ENCODE data around the gene GXYLT1. TPM values are rescaled to one million over a fixed set of nuclear protein-coding genes. Genes with fewer than 3 reads are reported as not detected.

The GXYLT1 gene
- total and polyA plus RNA-seq, 9 of the 15 experiments (the other 6 are each of a cell fraction or from before 2014, with no cell fraction given): 1.4 to 9.3 (median 5.5) TPM

DNA sequence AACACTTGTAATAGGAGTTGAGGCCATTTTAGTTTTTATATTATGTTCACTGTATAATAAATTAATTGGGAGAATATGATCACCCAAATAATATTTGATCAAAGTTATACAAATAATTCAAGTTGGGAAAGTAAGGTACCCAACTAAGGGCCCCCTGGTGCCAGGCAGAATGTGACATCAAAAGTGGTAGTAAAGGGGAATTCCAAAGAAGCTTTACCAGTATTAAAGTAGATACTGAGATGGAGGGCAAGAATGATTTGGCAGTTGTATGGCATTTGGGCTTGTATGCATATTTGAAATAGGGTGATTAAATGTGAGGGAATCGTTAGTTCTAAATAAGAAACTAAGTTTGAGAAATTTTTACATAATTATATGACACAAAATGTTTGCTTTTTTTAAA is 17.7 kb downstream of the GXYLT1 start:
- Histone ChIP-seq H3K9me3 (replicated peaks; ENCODE audit: control insufficient read depth, insufficient read depth, low read depth, low read length) (no peaks in the 10 kb centered on the region), H4K20me1 (replicated peaks; ENCODE audit: control insufficient read depth, insufficient read depth, low read length) (no peaks in the 10 kb centered on the region), H3K9me1 (ENCODE audit: control insufficient read depth, insufficient read depth, low read length) (no peaks in the 10 kb centered on the region), H3K79me2 (ENCODE audit: control insufficient read depth, insufficient read depth, low read length) (peaks cover 3% of the 10 kb centered on the region; the same call in 1 of the 3 replicates), H3K4me3 (no peak overlapping the region), H3K4me2 (ENCODE audit: insufficient read depth, low read length) (no peak overlapping the region), H3K27ac (ENCODE audit: extremely low read depth, low read depth, low read length) (no peak overlapping the region), H3K27me3 (ENCODE audit: control insufficient read depth in 2 of 2, insufficient read depth in 2 of 2, low read length in 2 of 2) (no peaks in the 10 kb centered on the region), H3K36me3 (ENCODE audit: control insufficient read depth, insufficient read depth, low read length) (no peaks in the 10 kb centered on the region), H3K9ac (ENCODE audit: insufficient read depth in 1 of 2, low read depth in 2 of 2, low read length in 2 of 2) (no peak overlapping the region), H3K4me1 (replicated peaks in 1 of 2; ENCODE audit: control insufficient read depth in 2 of 2, insufficient read depth in 2 of 2, low read length in 2 of 2) (peaks cover 0 to 2% of the 10 kb centered on the region in 2 experiments; a peak in 3 of 5 replicates), H2AFZ (ENCODE audit: low read depth, low read length) (no peak overlapping the region)
- in situ Hi-C loops (cut with MboI) (loop anchor here (25.0 kb wide), 1 partner anchor 435 kb away; no protein-coding TSS in a partner anchor), intact Hi-C loops (cut with micrococcal nuclease) (loop anchor here (5.0 kb wide), 1 partner anchor 440 kb away; no protein-coding TSS in a partner anchor)
- DNase-seq (ENCODE audit: extremely low read depth in 1 of 4, low spot score in 3 of 4) (no peak), ATAC-seq (no peak), FAIRE-seq (no peak)
- no TSS peak for BruUV-seq (replicated peaks)
- WGBS (ENCODE audit: insufficient coverage, low coverage, missing lambda C conversion rate): 92% methylated on average over 1 of the region's 1 CpG
- ChIA-PET CTCF (ENCODE audit: low intra/inter-chr PET ratio) (no interaction called here), POLR2A (interaction anchor here (1.4 kb wide), 1 partner anchor 8 kb away, joined by 3 read pairs; no protein-coding TSS in a partner anchor)
- TF ChIP-seq, protein P1, sequence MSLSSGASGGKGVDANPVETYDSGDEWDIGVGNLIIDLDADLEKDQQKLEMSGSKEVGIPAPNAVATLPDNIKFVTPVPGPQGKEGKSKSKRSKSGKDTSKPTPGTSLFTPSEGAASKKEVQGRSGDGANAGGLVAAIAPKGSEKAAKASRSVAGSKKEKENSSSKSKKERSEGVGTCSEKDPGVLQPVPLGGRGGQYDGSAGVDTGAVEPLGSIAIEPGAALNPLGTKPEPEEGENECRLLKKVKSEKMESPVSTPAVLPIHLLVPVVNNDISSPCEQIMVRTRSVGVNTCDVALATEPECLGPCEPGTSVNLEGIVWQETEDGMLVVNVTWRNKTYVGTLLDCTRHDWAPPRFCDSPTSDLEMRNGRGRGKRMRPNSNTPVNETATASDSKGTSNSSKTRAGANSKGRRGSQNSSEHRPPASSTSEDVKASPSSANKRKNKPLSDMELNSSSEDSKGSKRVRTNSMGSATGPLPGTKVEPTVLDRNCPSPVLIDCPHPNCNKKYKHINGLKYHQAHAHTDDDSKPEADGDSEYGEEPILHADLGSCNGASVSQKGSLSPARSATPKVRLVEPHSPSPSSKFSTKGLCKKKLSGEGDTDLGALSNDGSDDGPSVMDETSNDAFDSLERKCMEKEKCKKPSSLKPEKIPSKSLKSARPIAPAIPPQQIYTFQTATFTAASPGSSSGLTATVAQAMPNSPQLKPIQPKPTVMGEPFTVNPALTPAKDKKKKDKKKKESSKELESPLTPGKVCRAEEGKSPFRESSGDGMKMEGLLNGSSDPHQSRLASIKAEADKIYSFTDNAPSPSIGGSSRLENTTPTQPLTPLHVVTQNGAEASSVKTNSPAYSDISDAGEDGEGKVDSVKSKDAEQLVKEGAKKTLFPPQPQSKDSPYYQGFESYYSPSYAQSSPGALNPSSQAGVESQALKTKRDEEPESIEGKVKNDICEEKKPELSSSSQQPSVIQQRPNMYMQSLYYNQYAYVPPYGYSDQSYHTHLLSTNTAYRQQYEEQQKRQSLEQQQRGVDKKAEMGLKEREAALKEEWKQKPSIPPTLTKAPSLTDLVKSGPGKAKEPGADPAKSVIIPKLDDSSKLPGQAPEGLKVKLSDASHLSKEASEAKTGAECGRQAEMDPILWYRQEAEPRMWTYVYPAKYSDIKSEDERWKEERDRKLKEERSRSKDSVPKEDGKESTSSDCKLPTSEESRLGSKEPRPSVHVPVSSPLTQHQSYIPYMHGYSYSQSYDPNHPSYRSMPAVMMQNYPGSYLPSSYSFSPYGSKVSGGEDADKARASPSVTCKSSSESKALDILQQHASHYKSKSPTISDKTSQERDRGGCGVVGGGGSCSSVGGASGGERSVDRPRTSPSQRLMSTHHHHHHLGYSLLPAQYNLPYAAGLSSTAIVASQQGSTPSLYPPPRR (CRISPR knock-in tag; IDR thresholded peaks at IDR 0.05; ENCODE audit: borderline replicate concordance): no peak
- no peak for TF ChIP-seq KAT7 (CRISPR knock-in tag; IDR thresholded peaks at IDR 0.05; ENCODE audit: borderline replicate concordance)
- TF ChIP-seq ZNF717 (CRISPR knock-in tag; IDR thresholded peaks at IDR 0.05): no peak
- no peak for TF ChIP-seq ZEB2 (IDR thresholded peaks at IDR 0.05)
- no peak for TF ChIP-seq MYC (IDR thresholded peaks at IDR 0.05; ENCODE audit: low read depth, low read length)
- TF ChIP-seq MYC (CRISPR knock-in tag; IDR thresholded peaks at IDR 0.05; ENCODE audit: borderline replicate concordance, low read depth): no peak
- TF ChIP-seq, protein P2, sequence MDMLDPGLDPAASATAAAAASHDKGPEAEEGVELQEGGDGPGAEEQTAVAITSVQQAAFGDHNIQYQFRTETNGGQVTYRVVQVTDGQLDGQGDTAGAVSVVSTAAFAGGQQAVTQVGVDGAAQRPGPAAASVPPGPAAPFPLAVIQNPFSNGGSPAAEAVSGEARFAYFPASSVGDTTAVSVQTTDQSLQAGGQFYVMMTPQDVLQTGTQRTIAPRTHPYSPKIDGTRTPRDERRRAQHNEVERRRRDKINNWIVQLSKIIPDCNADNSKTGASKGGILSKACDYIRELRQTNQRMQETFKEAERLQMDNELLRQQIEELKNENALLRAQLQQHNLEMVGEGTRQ (CRISPR knock-in tag; IDR thresholded peaks at IDR 0.05): no peak
- no peak for TF ChIP-seq ZKSCAN8 (CRISPR knock-in tag; IDR thresholded peaks at IDR 0.05)
- TF ChIP-seq IFI16 (CRISPR knock-in tag; IDR thresholded peaks at IDR 0.05): no peak
- TF ChIP-seq DIDO1 (tag; IDR thresholded peaks at IDR 0.05; ENCODE audit: low read depth): no peak
- TF ChIP-seq, protein P3, sequence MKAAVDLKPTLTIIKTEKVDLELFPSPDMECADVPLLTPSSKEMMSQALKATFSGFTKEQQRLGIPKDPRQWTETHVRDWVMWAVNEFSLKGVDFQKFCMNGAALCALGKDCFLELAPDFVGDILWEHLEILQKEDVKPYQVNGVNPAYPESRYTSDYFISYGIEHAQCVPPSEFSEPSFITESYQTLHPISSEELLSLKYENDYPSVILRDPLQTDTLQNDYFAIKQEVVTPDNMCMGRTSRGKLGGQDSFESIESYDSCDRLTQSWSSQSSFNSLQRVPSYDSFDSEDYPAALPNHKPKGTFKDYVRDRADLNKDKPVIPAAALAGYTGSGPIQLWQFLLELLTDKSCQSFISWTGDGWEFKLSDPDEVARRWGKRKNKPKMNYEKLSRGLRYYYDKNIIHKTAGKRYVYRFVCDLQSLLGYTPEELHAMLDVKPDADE (conservative IDR thresholded peaks at IDR 0.05; ENCODE audit: control insufficient read depth, low read depth, low read length): no peak
- TF ChIP-seq, protein P4, sequence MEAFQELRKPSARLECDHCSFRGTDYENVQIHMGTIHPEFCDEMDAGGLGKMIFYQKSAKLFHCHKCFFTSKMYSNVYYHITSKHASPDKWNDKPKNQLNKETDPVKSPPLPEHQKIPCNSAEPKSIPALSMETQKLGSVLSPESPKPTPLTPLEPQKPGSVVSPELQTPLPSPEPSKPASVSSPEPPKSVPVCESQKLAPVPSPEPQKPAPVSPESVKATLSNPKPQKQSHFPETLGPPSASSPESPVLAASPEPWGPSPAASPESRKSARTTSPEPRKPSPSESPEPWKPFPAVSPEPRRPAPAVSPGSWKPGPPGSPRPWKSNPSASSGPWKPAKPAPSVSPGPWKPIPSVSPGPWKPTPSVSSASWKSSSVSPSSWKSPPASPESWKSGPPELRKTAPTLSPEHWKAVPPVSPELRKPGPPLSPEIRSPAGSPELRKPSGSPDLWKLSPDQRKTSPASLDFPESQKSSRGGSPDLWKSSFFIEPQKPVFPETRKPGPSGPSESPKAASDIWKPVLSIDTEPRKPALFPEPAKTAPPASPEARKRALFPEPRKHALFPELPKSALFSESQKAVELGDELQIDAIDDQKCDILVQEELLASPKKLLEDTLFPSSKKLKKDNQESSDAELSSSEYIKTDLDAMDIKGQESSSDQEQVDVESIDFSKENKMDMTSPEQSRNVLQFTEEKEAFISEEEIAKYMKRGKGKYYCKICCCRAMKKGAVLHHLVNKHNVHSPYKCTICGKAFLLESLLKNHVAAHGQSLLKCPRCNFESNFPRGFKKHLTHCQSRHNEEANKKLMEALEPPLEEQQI (IDR thresholded peaks at IDR 0.05): no peak
- TF ChIP-seq RNF2 (IDR thresholded peaks at IDR 0.05): no peak
- TF ChIP-seq TEAD2 (tag; IDR thresholded peaks at IDR 0.05): no peak
